Stimulated activated CD4-positive, alpha-beta T cell treated with anti-CD3 and anti-CD28 coated beads, TNF-alpha, amount 100 ng/mL, for 4 hours (primary cell): ENCODE data around the gene ZXDC.

Source experiments
- DNase-seq, 3 experiments: peaks; one replicate each; pipeline ENCODE4 v3.0.0-alpha.2; 2020; ENCODE audit warnings: low read depth in 3 of 3

The ZXDC gene

GRCh38 chr3:126452213-126452612 lies 23.5 kb downstream of the ZXDC start:
- DNase-seq = no peak

GRCh38 chr3:126451511-126451910 lies 24.2 kb downstream of the ZXDC start:
- DNase-seq = no peak

GRCh38 chr3:126450744-126451143 lies 24.9 kb downstream of the ZXDC start:
- DNase-seq = no peak

GRCh38 chr3:126450219-126450618 lies 25.5 kb downstream of the ZXDC start:
- no peak for DNase-seq

GRCh38 chr3:126449621-126450051 lies 26.1 kb downstream of the ZXDC start:
- DNase-seq = no peak

- no peak for DNase-seq
Measured at GRCh38 chr3:126448893-126449180, 26.9 kb downstream of the ZXDC start.

- DNase-seq = no peak
Measured at GRCh38 chr3:126448136-126448892, 27.4 kb downstream of the ZXDC start.

GRCh38 chr3:126447456-126448106 lies 28.1 kb downstream of the ZXDC start:
- DNase-seq = no peak

GRCh38 chr3:126446791-126447190 lies 28.9 kb downstream of the ZXDC start:
- DNase-seq = no peak

- no peak for DNase-seq
Measured at GRCh38 chr3:126446301-126446700, 29.4 kb downstream of the ZXDC start.

- no peak for DNase-seq
Measured at GRCh38 chr3:126445506-126445905, 30.2 kb downstream of the ZXDC start.

- no peak for DNase-seq
Measured at GRCh38 chr3:126442856-126443242, 32.8 kb downstream of the ZXDC start.

- DNase-seq = no peak
Measured at GRCh38 chr3:126442094-126442855, 33.4 kb downstream of the ZXDC start.

GRCh38 chr3:126441256-126441880 lies 34.3 kb downstream of the ZXDC start:
- no peak for DNase-seq

GRCh38 chr3:126440709-126440995 lies 35.0 kb downstream of the ZXDC start:
- DNase-seq = no peak

GRCh38 chr3:126439968-126440708 lies 35.6 kb downstream of the ZXDC start:
- DNase-seq = no peak

- no peak for DNase-seq
Measured at GRCh38 chr3:126439346-126439967, 36.2 kb downstream of the ZXDC start.

GRCh38 chr3:126438746-126439145 lies 36.9 kb downstream of the ZXDC start:
- DNase-seq = no peak

GRCh38 chr3:126438186-126438585 lies 37.5 kb downstream of the ZXDC start:
- DNase-seq = no peak

GRCh38 chr3:126436826-126437717 lies 38.6 kb downstream of the ZXDC start:
- no peak for DNase-seq
